HG02623 (cell line): ENCODE measurements around the gene DCDC2C.
"Not testable (repeated sequence)": the region's sequence is repeated elsewhere in the genome, so short reads cannot be mapped to it uniquely, and the experiment has no call there.

Source experiments
- ATAC-seq: cut with Tn5 transposase; IDR thresholded peaks from one replicate; pipeline ENCODE4 v1.9.1; 2021; ENCODE audit warnings: moderate library complexity; ENCODE audit not compliant: unreplicated experiment

DCDC2C gene

GRCh38 chr2:3703236-3703756, at the start of gene DCDC2C:
DCDC2C (plus strand) TSS chr2:3703575; CDS start chr2:3703752, 177 bp downstream.
- ATAC-seq = no peak

- ATAC-seq = no peak
Observed at GRCh38 chr2:3654011-3654410, 49.4 kb upstream of the DCDC2C start.

GRCh38 chr2:3654531-3655225, 48.7 kb upstream of the DCDC2C start:
- ATAC-seq = no peak

GRCh38 chr2:3655871-3656761, 47.3 kb upstream of the DCDC2C start:
- ATAC-seq = no peak

- no peak for ATAC-seq
Observed at GRCh38 chr2:3656762-3657721, 46.3 kb upstream of the DCDC2C start.

GRCh38 chr2:3657881-3658280, 45.5 kb upstream of the DCDC2C start, which contains the start of gene ALLC:
ALLC (plus strand) TSS chr2:3658200; CDS start chr2:3671158, 12,958 bp downstream.
- no peak for ATAC-seq

- ATAC-seq = no peak
Observed at GRCh38 chr2:3659447-3660432, 43.6 kb upstream of the DCDC2C start.

- ATAC-seq = not testable (repeated sequence)
Observed at GRCh38 chr2:3660640-3661039, 42.7 kb upstream of the DCDC2C start.

GRCh38 chr2:3661149-3661660, 42.2 kb upstream of the DCDC2C start:
- ATAC-seq = no peak

- no peak for ATAC-seq
Observed at GRCh38 chr2:3662239-3662638, 41.1 kb upstream of the DCDC2C start.

- no peak for ATAC-seq
Observed at GRCh38 chr2:3664118-3664517, 39.3 kb upstream of the DCDC2C start.

- ATAC-seq = no peak
Observed at GRCh38 chr2:3664925-3665324, 38.5 kb upstream of the DCDC2C start.

- ATAC-seq = no peak
Observed at GRCh38 chr2:3665886-3666612, 37.3 kb upstream of the DCDC2C start.

- ATAC-seq = no peak
Observed at GRCh38 chr2:3666613-3666975, 36.8 kb upstream of the DCDC2C start.

GRCh38 chr2:3667151-3667631, 36.2 kb upstream of the DCDC2C start:
- ATAC-seq = no peak

GRCh38 chr2:3669656-3670055, 33.7 kb upstream of the DCDC2C start:
- ATAC-seq = no peak

- ATAC-seq = no peak
Observed at GRCh38 chr2:3670376-3670775, 33.0 kb upstream of the DCDC2C start.

- no peak for ATAC-seq
Observed at GRCh38 chr2:3670941-3671340, 32.4 kb upstream of the DCDC2C start.
